Measurements from ENCODE around the gene PCBP4.

PCBP4 gene
- long read RNA-seq, donor 1, partial matches to known transcripts = 5 of 10 reads
- long read RNA-seq, donor 1, other reads (novel, unspliced or antisense) = 0 of 10 reads
- long read RNA-seq, donor 2, partial matches to known transcripts = 0 of 2 reads
- long read RNA-seq, donor 2, other reads (novel, unspliced or antisense) = 0 of 2 reads
- long read RNA-seq, donor 3, partial matches to known transcripts = 0 of 1 reads
- long read RNA-seq, donor 3, other reads (novel, unspliced or antisense) = 0 of 1 reads
- long read RNA-seq, donor 4, partial matches to known transcripts = 0 of 1 reads
- long read RNA-seq, donor 4, other reads (novel, unspliced or antisense) = 0 of 1 reads
- long read RNA-seq, donor 5, partial matches to known transcripts = 0 of 4 reads
- long read RNA-seq, donor 5, other reads (novel, unspliced or antisense) = 0 of 4 reads
- long read RNA-seq, donor 6, partial matches to known transcripts = 0 of 2 reads
- long read RNA-seq, donor 6, other reads (novel, unspliced or antisense) = 0 of 2 reads
- long read RNA-seq, donor 7, partial matches to known transcripts = 5 of 7 reads
- long read RNA-seq, donor 7, other reads (novel, unspliced or antisense) = 0 of 7 reads
- long read RNA-seq, donor 8, partial matches to known transcripts = 0 of 2 reads
- long read RNA-seq, donor 8, other reads (novel, unspliced or antisense) = 0 of 2 reads

GRCh38 chr3:51967384-51968169 lies at the start of gene PCBP4:
PCBP4 (minus strand) TSS chr3:51967454; CDS start chr3:51961240, 6,214 bp downstream.
- DNase-seq = peak; percentile 79

- DNase-seq = no peak
Measured at GRCh38 chr3:52015438-52016228, 48.4 kb upstream of the PCBP4 start.

GRCh38 chr3:52014613-52015012 lies 47.4 kb upstream of the PCBP4 start:
- no peak for DNase-seq

- DNase-seq = no peak
Measured at GRCh38 chr3:52013802-52014598, 46.7 kb upstream of the PCBP4 start.

GRCh38 chr3:52012699-52013098 lies 45.4 kb upstream of the PCBP4 start:
- no peak for DNase-seq

- no peak for DNase-seq
Measured at GRCh38 chr3:52010431-52010830, 43.2 kb upstream of the PCBP4 start.

GRCh38 chr3:52007291-52007690 lies 40.0 kb upstream of the PCBP4 start:
- DNase-seq = no peak

GRCh38 chr3:52006820-52007133 lies 39.5 kb upstream of the PCBP4 start:
- no peak for DNase-seq

- DNase-seq = no peak
Measured at GRCh38 chr3:52006017-52006819, 39.0 kb upstream of the PCBP4 start.

GRCh38 chr3:52005571-52005986 lies 38.3 kb upstream of the PCBP4 start:
- DNase-seq = peak; percentile 60

GRCh38 chr3:52004906-52005395 lies 37.7 kb upstream of the PCBP4 start:
- no peak for DNase-seq

GRCh38 chr3:52004163-52004787 lies 37.0 kb upstream of the PCBP4 start:
- peak; percentile 62 for DNase-seq

- no peak for DNase-seq
Measured at GRCh38 chr3:52002748-52003147, 35.5 kb upstream of the PCBP4 start.

GRCh38 chr3:52001443-52001974 lies 34.3 kb upstream of the PCBP4 start:
- peak; percentile 82 for DNase-seq

- DNase-seq = no peak
Measured at GRCh38 chr3:51999846-52000245, 32.6 kb upstream of the PCBP4 start.

- DNase-seq = no peak
Measured at GRCh38 chr3:51998774-51999173, 31.5 kb upstream of the PCBP4 start.

GRCh38 chr3:51997935-51998596 lies 30.8 kb upstream of the PCBP4 start:
- DNase-seq = no peak

- no peak for DNase-seq
Measured at GRCh38 chr3:51997172-51997571, 29.9 kb upstream of the PCBP4 start.
